Tibial nerve (tissue), 4 donors: ENCODE measurements around the gene RASSF5. TPM values are rescaled to one million over a fixed set of nuclear protein-coding genes. Genes with fewer than 3 reads are reported as not detected.
"Not testable (repeated sequence)": the region's sequence is repeated elsewhere in the genome, so short reads cannot be mapped to it uniquely, and the experiment has no call there.

ENCODE experiments used
- DNase-seq, 2 donors: peaks; one replicate each; pipeline ENCODE4 v3.0.0-alpha.2; 2019; ENCODE audit warnings: low spot score in 2 of 2
- H3K27ac ChIP-seq, 4 donors: fragments of 200-600 bp; sonication (generic) in 3 of 4; one replicate each; pipeline ENCODE4 v1.5.1; 2017 to 2019; ENCODE audit warnings: mild to moderate bottlenecking in 1 of 4
- H3K27me3 ChIP-seq, 2 donors: fragments of 200-600 bp; sonication (generic) in 1 of 2; one replicate each; pipeline versions ENCODE4 v1.5.1 to v1.6.0; 2017 to 2019
- H3K36me3 ChIP-seq, 3 donors: fragments of 200-600 bp; sonication (generic); one replicate each; pipeline ENCODE4 v1.5.1; 2018 to 2019
- H3K4me1 ChIP-seq, 4 donors: fragments of 200-600 bp; sonication (generic) in 3 of 4; one replicate each; pipeline ENCODE4 v1.5.1; 2017 to 2019
- H3K4me3 ChIP-seq, 4 donors: fragments of 200-600 bp; sonication (generic) in 3 of 4; one replicate each; pipeline ENCODE4 v1.5.1; 2017 to 2019; ENCODE audit warnings: mild to moderate bottlenecking in 1 of 4, moderate library complexity in 1 of 4
- H3K9me3 ChIP-seq, 4 donors: fragments of 200-600 bp; sonication (generic) in 3 of 4; one replicate each; pipeline ENCODE4 v1.5.1; 2017 to 2019
- CTCF ChIP-seq, 5 experiments: fragments of 200-600 bp in 3 of 5; fragments of 450-650 bp in 2 of 5; sonication (generic) in 3 of 5; IDR thresholded peaks; one replicate each; pipeline ENCODE4 v1.5.1; 2016 to 2019; ENCODE audit warnings: antibody characterized with exemption in 5 of 5, mild to moderate bottlenecking in 3 of 5, moderate library complexity in 2 of 5
- EP300 ChIP-seq, 2 donors: sonication (generic); formaldehyde crosslinking; IDR thresholded peaks; one replicate each; pipeline ENCODE4 v1.6.1; 2017; ENCODE audit warnings: antibody characterized with exemption in 2 of 2, mild to moderate bottlenecking in 1 of 2
- POLR2A ChIP-seq, 2 donors: fragments of 450-650 bp; IDR thresholded peaks; one replicate each; pipeline ENCODE4 v1.6.1; 2017; ENCODE audit warnings: antibody characterized with exemption in 2 of 2, mild to moderate bottlenecking in 2 of 2, moderate library complexity in 2 of 2
- WGBS, 2 donors: methylation state at CpG; one replicate each; pipeline ENCODE4 v1.1.5; 2018; 5-methylcytosine and 5-hydroxymethylcytosine counted together
- total RNA-seq, 4 donors: library from RNA; depleted of rRNA; stranded (reverse); fragments of >200 nt; gene quantifications; one replicate each; pipeline ENCODE4 v1.1.0, GENCODE V29; 2016

Gene RASSF5
- total RNA-seq, 4 donors from 2014 or later, result 24.0 to 32.9 (median 30.2) TPM

- Histone ChIP-seq H3K27me3 (no peaks in the 10 kb centered on the region), H3K36me3 (peaks cover 0 to 92% (median 12%) of the 10 kb centered on the region in 3 donors), H3K4me3 (no peak overlapping the region), H3K27ac (no peak overlapping the region), H3K9me3 (no peaks in the 10 kb centered on the region), H3K4me1 (peaks cover 0 to 13% (median 8%) of the 10 kb centered on the region in 4 donors)
- WGBS, 2 donors, result 50 to 59% methylated on average over 3 of the region's 3 CpGs
- DNase-seq, result no peak
- peak in 1 of 5 experiments; percentile 7 for TF ChIP-seq CTCF (IDR thresholded peaks at IDR 0.05)
- TF ChIP-seq POLR2A (IDR thresholded peaks at IDR 0.05), result no peak
- no peak for TF ChIP-seq EP300 (IDR thresholded peaks at IDR 0.05)
Observed at GRCh38 chr1:206606867-206607266, 99.5 kb downstream of the RASSF5 start.

- WGBS, 2 donors, result 67 to 71% methylated on average over 7 of the region's 7 CpGs
- H3K36me3 ChIP-seq, result peaks cover 0 to 79% (median under 1%) of the 10 kb centered on the region in 3 donors
- TF ChIP-seq POLR2A (IDR thresholded peaks at IDR 0.05) (no peak), EP300 (IDR thresholded peaks at IDR 0.05) (no peak), CTCF (IDR thresholded peaks at IDR 0.05) (peak; percentile 29 to 55 (median 42))
- H3K27me3 ChIP-seq, result no peaks in the 10 kb centered on the region
- DNase-seq, result peak in 1 of 2 donors; percentile 33
- H3K9me3 ChIP-seq, result no peaks in the 10 kb centered on the region
- H3K27ac ChIP-seq, result no peak overlapping the region
- peaks cover 0 to 13% (median 8%) of the 10 kb centered on the region in 4 donors for H3K4me1 ChIP-seq
- H3K4me3 ChIP-seq, result no peak overlapping the region
Observed at GRCh38 chr1:206608108-206608698, 100.9 kb downstream of the RASSF5 start.

GRCh38 chr1:206609229-206609991 is 102.1 kb downstream of the RASSF5 start:
- peaks cover 0 to 67% (median 0%) of the 10 kb centered on the region in 3 donors for H3K36me3 ChIP-seq
- TF ChIP-seq POLR2A (IDR thresholded peaks at IDR 0.05) (no peak), EP300 (IDR thresholded peaks at IDR 0.05) (no peak), CTCF (IDR thresholded peaks at IDR 0.05) (no peak)
- H3K27ac ChIP-seq, result no peak overlapping the region
- no peaks in the 10 kb centered on the region for H3K27me3 ChIP-seq
- H3K9me3 ChIP-seq, result no peaks in the 10 kb centered on the region
- WGBS, 2 donors, result 43 to 46% methylated on average over 4 of the region's 4 CpGs
- no peak overlapping the region for H3K4me3 ChIP-seq
- DNase-seq, result no peak
- H3K4me1 ChIP-seq, result peaks cover 0 to 13% (median 8%) of the 10 kb centered on the region in 4 donors

- Histone ChIP-seq H3K4me3 (peak within 1 kb of the TSS; percentile 60 to 72 (median 66)), H3K36me3 (peaks cover 0 to 38% (median 0%) of the 10 kb centered on the region in 3 donors), H3K27ac (peak within 1 kb of the TSS; percentile 68 to 92 (median 84)), H3K4me1 (peaks cover 0 to 13% (median 8%) of the 10 kb centered on the region in 4 donors), H3K27me3 (no peaks in the 10 kb centered on the region), H3K9me3 (no peaks in the 10 kb centered on the region)
- peak; percentile 87 to 89 for DNase-seq
- TF ChIP-seq POLR2A (IDR thresholded peaks at IDR 0.05) (peak in 1 of 2 donors; percentile 57), EP300 (IDR thresholded peaks at IDR 0.05) (peak in 1 of 2 donors; percentile 96), CTCF (IDR thresholded peaks at IDR 0.05) (peak; percentile 99)
- WGBS, 2 donors, result 8 to 12% methylated on average over 30 to 48 of the region's 48 CpGs
Observed at GRCh38 chr1:206612129-206612876, 105.0 kb downstream of the RASSF5 start, which contains the start of gene EIF2D. Gene EIF2D (minus strand): TSS chr1:206612465. CDS start chr1:206612342, 123 bp downstream.

GRCh38 chr1:206626396-206626795 is 119.1 kb downstream of the RASSF5 start:
- not testable (repeated sequence) for H3K9me3 ChIP-seq, H3K4me1 ChIP-seq, H3K4me3 ChIP-seq, H3K36me3 ChIP-seq, DNase-seq, H3K27me3 ChIP-seq, H3K27ac ChIP-seq
- 98 to 99% methylated on average over 2 of the region's 2 CpGs for WGBS, 2 donors
